PFSK-1 (cell line): ENCODE measurements around the gene SLC38A5.

Source experiments
- FOXP2 ChIP-seq: optimal IDR thresholded peaks from 2 replicates; pipeline ENCODE3; 2011; ENCODE audit warnings: borderline replicate concordance, control low read depth, inconsistent platforms; ENCODE audit not compliant: insufficient read depth; ENCODE audit errors: extremely low read length, extremely low read depth
- POLR2AphosphoS5 ChIP-seq: IDR thresholded peaks from 2 replicates; pipeline ENCODE4 v1.6.1; 2012; ENCODE audit warnings: low read depth, mild to moderate bottlenecking, control low read depth, low read length, moderate library complexity
- REST ChIP-seq, 2 experiments: IDR thresholded peaks; 2 replicates each; pipeline versions ENCODE4 v1.6.1 to v1.8.0; 2011 to 2012; ENCODE audit warnings: low read depth in 2 of 2, low read length in 2 of 2, control low read depth in 1 of 2, inconsistent platforms in 1 of 2, mild to moderate bottlenecking in 1 of 2, moderate library complexity in 1 of 2; ENCODE audit not compliant: insufficient read depth in 1 of 2
- SIN3A ChIP-seq: IDR thresholded peaks from 2 replicates; pipeline ENCODE4 v1.6.1; 2012; ENCODE audit warnings: mild to moderate bottlenecking, low read length, moderate library complexity, borderline replicate concordance; ENCODE audit not compliant: insufficient read depth
- TAF1 ChIP-seq: IDR thresholded peaks from 2 replicates; pipeline ENCODE4 v1.6.1; 2012; ENCODE audit warnings: low read length, control low read depth, borderline replicate concordance; ENCODE audit not compliant: insufficient read depth

SLC38A5 gene

GRCh38 chrX:48460031-48460430 lies 10.0 kb downstream of the SLC38A5 start:
- no peak for TF ChIP-seq POLR2AphosphoS5
- no peak for TF ChIP-seq SIN3A
- no peak for TF ChIP-seq TAF1
- no peak for TF ChIP-seq REST (IDR thresholded peaks at IDR 0.05; ENCODE audit: insufficient read depth in 1 of 2, low read depth in 2 of 2, low read length in 2 of 2)
- no peak for TF ChIP-seq FOXP2

- TF ChIP-seq POLR2AphosphoS5, result no peak
- TF ChIP-seq FOXP2, result no peak
- TF ChIP-seq SIN3A, result no peak
- TF ChIP-seq TAF1, result no peak
- no peak for TF ChIP-seq REST (IDR thresholded peaks at IDR 0.05; ENCODE audit: insufficient read depth in 1 of 2, low read depth in 2 of 2, low read length in 2 of 2)
Measured at GRCh38 chrX:48459483-48459882, 10.6 kb downstream of the SLC38A5 start.

GRCh38 chrX:48458711-48459110 lies 11.3 kb downstream of the SLC38A5 start:
- no peak for TF ChIP-seq POLR2AphosphoS5
- no peak for TF ChIP-seq SIN3A

- TF ChIP-seq FOXP2, result no peak
- no peak for TF ChIP-seq SIN3A
- TF ChIP-seq TAF1, result no peak
- no peak for TF ChIP-seq REST (IDR thresholded peaks at IDR 0.05; ENCODE audit: insufficient read depth in 1 of 2, low read depth in 2 of 2, low read length in 2 of 2)
- no peak for TF ChIP-seq POLR2AphosphoS5
Measured at GRCh38 chrX:48456628-48457331, 13.3 kb downstream of the SLC38A5 start.

GRCh38 chrX:48451708-48452107 lies 18.4 kb downstream of the SLC38A5 start:
- no peak for TF ChIP-seq REST (IDR thresholded peaks at IDR 0.05; ENCODE audit: insufficient read depth in 1 of 2, low read depth in 2 of 2, low read length in 2 of 2)
- no peak for TF ChIP-seq TAF1
- TF ChIP-seq FOXP2, result no peak
- TF ChIP-seq POLR2AphosphoS5, result no peak
- TF ChIP-seq SIN3A, result no peak
